Measurements from ENCODE around the gene FCHO2. TPM values are rescaled to one million over a fixed set of nuclear protein-coding genes. Genes with fewer than 3 reads are reported as not detected.
A peak's percentile ranks its signal among the peaks of the same experiment; 100 is the strongest.
"Not testable (repeated sequence)": the region's sequence is repeated elsewhere in the genome, so short reads cannot be mapped to it uniquely, and the experiment has no call there.

The FCHO2 gene, protein sequence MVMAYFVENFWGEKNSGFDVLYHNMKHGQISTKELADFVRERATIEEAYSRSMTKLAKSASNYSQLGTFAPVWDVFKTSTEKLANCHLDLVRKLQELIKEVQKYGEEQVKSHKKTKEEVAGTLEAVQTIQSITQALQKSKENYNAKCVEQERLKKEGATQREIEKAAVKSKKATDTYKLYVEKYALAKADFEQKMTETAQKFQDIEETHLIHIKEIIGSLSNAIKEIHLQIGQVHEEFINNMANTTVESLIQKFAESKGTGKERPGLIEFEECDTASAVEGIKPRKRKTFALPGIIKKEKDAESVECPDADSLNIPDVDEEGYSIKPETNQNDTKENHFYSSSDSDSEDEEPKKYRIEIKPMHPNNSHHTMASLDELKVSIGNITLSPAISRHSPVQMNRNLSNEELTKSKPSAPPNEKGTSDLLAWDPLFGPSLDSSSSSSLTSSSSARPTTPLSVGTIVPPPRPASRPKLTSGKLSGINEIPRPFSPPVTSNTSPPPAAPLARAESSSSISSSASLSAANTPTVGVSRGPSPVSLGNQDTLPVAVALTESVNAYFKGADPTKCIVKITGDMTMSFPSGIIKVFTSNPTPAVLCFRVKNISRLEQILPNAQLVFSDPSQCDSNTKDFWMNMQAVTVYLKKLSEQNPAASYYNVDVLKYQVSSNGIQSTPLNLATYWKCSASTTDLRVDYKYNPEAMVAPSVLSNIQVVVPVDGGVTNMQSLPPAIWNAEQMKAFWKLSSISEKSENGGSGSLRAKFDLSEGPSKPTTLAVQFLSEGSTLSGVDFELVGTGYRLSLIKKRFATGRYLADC
- 59.9 TPM for total RNA-seq

GRCh38 chr5:72955768-72956323, at the start of gene FCHO2:
Gene FCHO2 (plus strand): TSS chr5:72956041. CDS start chr5:72956097, 56 bp downstream.
- DNase-seq (ENCODE audit: low spot score in 2 of 2), result peak; percentile 90 to 91
- FAIRE-seq, result no peak

DNA sequence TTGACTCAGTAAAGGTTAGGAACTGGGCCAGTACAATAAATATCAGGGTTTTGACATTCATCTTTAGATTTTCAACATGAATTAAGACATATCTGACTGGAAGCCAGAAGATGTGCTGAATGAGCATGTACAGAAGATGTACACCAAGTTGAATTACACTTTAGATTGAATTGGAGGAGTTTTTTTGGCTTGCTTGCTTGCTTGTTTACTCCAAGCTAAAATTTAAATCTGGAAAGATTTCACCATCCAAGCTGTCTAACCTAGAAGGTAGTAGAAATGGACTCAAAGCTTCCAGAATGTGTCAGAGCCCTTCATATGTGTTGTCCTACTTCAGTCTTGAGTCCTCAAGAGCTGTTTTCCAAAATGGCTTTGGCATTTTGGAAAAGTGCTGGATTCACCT, 49.0 kb upstream of the FCHO2 start:
- DNase-seq (ENCODE audit: low spot score in 2 of 2), result no peak

GRCh38 chr5:72908664-72909063, 47.2 kb upstream of the FCHO2 start:
- FAIRE-seq (no peak), DNase-seq (ENCODE audit: low spot score in 2 of 2) (no peak)

More for the DNA sequence above, 49.0 kb upstream of the FCHO2 start:
- FAIRE-seq, result no peak

- no peak for FAIRE-seq
- DNase-seq (ENCODE audit: low spot score in 2 of 2), result no peak
Measured at GRCh38 chr5:72917371-72917776, 38.5 kb upstream of the FCHO2 start.

DNA sequence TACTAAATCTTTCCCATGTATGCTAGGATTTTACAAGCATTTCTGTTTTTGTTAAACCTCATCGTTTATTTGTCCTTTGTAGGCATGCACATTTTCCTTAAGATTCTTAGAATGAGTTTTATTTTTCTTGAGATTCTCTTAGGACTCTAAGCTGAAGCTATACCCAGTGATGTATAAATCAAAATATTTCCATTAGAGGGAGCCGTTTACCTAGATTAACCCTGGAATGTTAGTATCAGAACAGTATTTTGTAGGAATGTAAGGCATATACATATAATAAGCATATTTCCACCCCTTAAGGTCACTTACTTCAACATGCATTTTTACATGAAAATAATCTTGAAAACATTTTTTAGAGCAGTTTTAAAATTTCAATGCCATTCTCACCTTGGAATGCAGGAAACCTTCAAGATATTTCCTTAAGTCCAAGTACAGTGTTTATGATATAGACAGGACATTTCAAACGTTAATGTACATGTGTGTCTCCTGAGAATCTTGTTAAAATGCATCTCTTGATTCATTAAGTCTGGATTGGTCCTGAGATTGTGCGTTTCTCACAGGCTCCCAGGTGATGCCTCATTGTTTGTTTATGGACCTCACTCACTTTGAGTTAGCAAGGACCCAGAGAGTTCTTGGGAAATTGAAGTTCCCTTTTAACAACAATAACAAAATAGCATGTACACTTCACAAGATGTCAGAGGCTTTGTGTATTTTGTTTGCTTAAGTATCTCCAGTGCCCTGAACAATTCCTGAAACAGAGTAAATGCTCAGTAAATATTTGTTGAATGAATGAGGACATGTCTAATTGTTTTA, 34.9 kb upstream of the FCHO2 start:
- DNase-seq (ENCODE audit: low spot score in 2 of 2), result no peak
- FAIRE-seq, result no peak

- no peak for FAIRE-seq
Measured at GRCh38 chr5:72921886-72922285, 34.0 kb upstream of the FCHO2 start.

GRCh38 chr5:72922422-72922821, 33.4 kb upstream of the FCHO2 start:
- DNase-seq (ENCODE audit: low spot score in 2 of 2), result no peak

More at GRCh38 chr5:72921886-72922285, 34.0 kb upstream of the FCHO2 start:
- no peak for DNase-seq (ENCODE audit: low spot score in 2 of 2)

DNA sequence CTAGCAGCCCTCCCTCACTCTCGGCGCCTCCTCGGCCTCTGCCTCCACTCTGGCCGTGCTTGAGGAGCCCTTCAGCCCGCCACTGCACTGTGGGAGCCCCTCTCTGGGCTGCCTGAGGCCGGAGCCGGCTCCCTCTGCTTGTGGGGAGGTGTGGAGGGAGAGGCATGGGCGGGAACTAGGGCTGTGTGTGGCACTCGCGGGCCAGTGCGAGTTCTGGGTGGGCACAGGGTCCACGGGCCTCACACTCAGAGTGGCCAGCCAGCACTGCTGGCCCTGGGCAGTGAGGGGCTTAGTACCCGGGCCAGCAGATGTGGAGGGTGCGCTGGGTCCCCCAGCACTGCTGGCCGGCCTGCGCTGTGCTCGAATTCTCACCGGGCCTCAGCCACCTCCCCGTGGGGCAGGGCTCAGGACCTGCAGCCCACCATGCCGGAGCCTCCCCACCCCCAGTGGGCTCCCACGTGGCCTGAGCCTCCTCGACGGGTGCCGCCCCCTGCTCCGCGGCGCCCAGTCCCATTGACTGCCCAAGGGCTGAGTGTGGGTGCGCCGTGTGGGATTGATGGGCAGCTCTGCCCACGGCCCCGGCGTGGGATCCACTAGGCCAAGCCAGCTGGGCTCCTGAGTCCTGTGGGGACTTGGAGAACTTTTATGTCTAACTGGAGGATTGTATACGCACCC, 30.4 kb upstream of the FCHO2 start:
- DNase-seq (ENCODE audit: low spot score in 2 of 2) (no peak), FAIRE-seq (no peak)

More at GRCh38 chr5:72922422-72922821, 33.4 kb upstream of the FCHO2 start:
- no peak for FAIRE-seq

GRCh38 chr5:72932686-72933085, 23.2 kb upstream of the FCHO2 start:
- DNase-seq (ENCODE audit: low spot score in 2 of 2); FAIRE-seq: not testable (repeated sequence)

GRCh38 chr5:72934953-72935725, 20.7 kb upstream of the FCHO2 start:
- not testable (repeated sequence) for DNase-seq (ENCODE audit: low spot score in 2 of 2); FAIRE-seq

GRCh38 chr5:72936893-72937292, 18.9 kb upstream of the FCHO2 start:
- DNase-seq (ENCODE audit: low spot score in 2 of 2) (no peak), FAIRE-seq (no peak)

DNA sequence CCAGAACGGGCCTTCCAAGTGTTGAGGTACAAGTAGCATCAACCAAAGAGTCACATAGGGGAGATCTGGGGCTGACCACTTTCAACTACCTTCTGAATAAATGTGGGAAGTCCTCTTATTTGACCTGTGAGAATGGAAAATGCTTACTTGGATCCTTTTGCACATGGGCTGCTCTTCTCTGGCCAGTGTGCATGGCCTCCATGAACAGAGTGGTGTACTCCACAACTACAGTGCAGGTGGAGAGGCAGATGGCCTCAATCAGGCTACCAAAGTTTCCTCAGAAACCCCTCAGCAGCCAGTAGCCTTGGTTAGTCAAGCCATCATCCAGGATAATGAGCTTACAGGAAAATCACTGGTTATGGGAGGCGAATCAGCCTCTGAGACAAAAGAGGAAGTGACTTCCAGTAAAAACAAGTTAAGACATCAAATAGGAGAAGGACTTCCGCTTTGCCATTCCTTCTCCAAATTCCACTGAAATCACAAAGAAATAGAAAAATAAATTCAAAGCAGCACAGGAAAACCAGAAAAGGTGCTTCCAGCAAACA, 18.3 kb upstream of the FCHO2 start:
- DNase-seq (ENCODE audit: low spot score in 2 of 2) (peak in 1 of 2 donors; percentile 35), FAIRE-seq (no peak)

GRCh38 chr5:72938206-72938605, 17.6 kb upstream of the FCHO2 start:
- DNase-seq (ENCODE audit: low spot score in 2 of 2), result no peak
- FAIRE-seq, result no peak

DNA sequence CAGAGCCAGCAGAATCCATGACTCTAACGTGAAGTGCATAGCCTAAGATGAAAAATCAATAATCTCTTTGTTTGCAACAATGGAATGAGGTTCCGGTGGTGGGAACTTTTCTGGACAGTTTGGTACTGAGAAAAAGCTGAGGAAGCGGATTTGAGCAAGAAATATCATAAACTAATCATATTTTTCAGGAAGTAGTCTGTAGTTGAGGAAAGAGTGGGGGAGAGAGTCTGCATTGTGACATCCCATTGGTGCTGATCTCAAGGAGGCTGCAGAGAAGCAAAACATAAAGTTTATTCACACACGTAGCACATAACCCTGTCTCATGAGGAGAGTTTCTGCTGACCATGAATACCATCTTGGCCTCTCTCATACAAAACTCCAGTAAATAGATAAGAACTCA, 15.8 kb upstream of the FCHO2 start:
- DNase-seq (ENCODE audit: low spot score in 2 of 2), result no peak
- FAIRE-seq, result no peak

DNA sequence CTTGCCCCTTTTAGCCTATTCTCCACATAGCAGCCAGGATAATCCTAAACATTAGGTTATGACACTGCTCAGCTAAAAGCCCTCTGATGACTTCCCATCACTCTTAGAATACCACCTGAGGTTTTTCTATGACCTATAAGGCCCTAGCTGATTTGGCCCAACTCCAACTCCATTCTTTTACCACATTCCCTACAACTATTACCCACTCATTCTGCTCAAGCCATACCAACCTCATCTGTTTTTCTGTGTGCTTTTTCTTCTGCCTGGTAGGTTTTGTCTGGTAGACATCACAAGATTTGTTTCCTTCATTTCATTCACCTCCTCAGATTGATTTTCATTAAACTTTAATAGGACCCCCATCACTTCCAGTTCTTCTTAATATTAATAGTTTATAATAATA, 12.5 kb upstream of the FCHO2 start:
- FAIRE-seq, result no peak
- DNase-seq (ENCODE audit: low spot score in 2 of 2), result no peak

- no peak for FAIRE-seq
- DNase-seq (ENCODE audit: low spot score in 2 of 2), result no peak
Measured at GRCh38 chr5:72947498-72947897, 8.3 kb upstream of the FCHO2 start.

DNA sequence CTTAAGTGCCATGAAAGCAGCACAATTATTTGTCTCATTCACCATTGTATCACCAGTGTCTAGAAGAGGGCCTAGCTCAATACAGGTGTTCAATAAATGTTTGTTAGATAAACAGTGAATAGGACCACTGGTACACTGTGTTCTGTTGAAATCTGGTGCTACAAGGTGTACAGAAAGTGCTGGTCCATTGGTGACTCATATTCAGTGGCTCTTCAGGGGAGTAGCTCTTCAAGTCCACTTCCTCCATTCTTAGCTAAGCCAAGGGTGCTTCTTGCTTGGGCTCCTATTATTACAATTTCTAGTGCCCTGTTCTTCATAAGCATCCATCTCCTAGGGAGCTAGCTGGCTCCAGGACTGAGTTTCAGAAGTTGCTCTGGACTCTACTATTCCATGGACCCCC, 6.4 kb upstream of the FCHO2 start:
- FAIRE-seq, result no peak
- DNase-seq (ENCODE audit: low spot score in 2 of 2), result no peak

GRCh38 chr5:72951671-72952468, 4.0 kb upstream of the FCHO2 start:
- no peak for DNase-seq (ENCODE audit: low spot score in 2 of 2)
- no peak for FAIRE-seq
